GM12878 (cell line): Measurements from ENCODE around the gene PFKM. TPM values are rescaled to one million over a fixed set of nuclear protein-coding genes. Genes with fewer than 3 reads are reported as not detected.

Experiments
- ATAC-seq: fragments of 200-7000 bp; cut with Tn5 transposase; 3 replicates; pipeline ENCODE4 v1.9.1; 2020; ENCODE audit warnings: mild to moderate bottlenecking, moderate library complexity
- BruUV-seq: library from RNA; stranded (reverse); fragments of 400-500 nt; replicated peaks from 2 replicates; lab custom pipeline; 2021; lab: Mats Ljungman, UMichigan
- CTCF ChIA-PET: fragments of 300-600 bp; sonication (Branson Sonifier 250); formaldehyde crosslinking; extraction: SDS; loops from one replicate; lab custom pipeline; 2021; ENCODE audit warnings: inconsistent platforms; lab: Yijun Ruan, JAX
- POLR2A ChIA-PET: fragments of 350-600 bp; formaldehyde crosslinking; extraction: SDS; loops from one replicate; lab custom pipeline; 2021; ENCODE audit warnings: inconsistent platforms; lab: Charles Lee
- RAD21 ChIA-PET: fragments of 300-600 bp; sonication (Branson Sonifier 250); formaldehyde crosslinking; loops from one replicate; lab custom pipeline; 2023; ENCODE audit warnings: antibody characterized with exemption; ENCODE audit not compliant: unreplicated experiment; lab: Charles Lee
- SMC1A ChIA-PET: fragments of 300-600 bp; sonication (Branson Sonifier 250); formaldehyde crosslinking; loops from one replicate; lab custom pipeline; 2023; ENCODE audit not compliant: unreplicated experiment, uncharacterized antibody; lab: Charles Lee
- DNase-seq: peaks from one replicate; pipeline ENCODE4 v3.0.0-alpha.2; 2011; ENCODE audit warnings: low read depth, low spot score
- FAIRE-seq: peaks from 3 replicates; lab custom pipeline; 2011; peaks lifted over from hg19 to GRCh38; lab: Jason Lieb, UNC
- H2AFZ ChIP-seq: 2 replicates; pipeline ENCODE4 v1.6.0; 2011; ENCODE audit warnings: low read depth, low read length, control low read depth; ENCODE audit not compliant: control insufficient read depth
- H3K27ac ChIP-seq: 2 replicates; pipeline ENCODE4 v1.5.1; 2011; ENCODE audit warnings: control low read depth; ENCODE audit not compliant: control insufficient read depth, insufficient read depth
- H3K27me3 ChIP-seq, 2 experiments: replicated peaks in 1 of 2; 2 replicates each; pipeline versions ENCODE4 v1.6.0 to v1.6.1; 2011; ENCODE audit warnings: low read length in 1 of 2; ENCODE audit not compliant: control insufficient read depth in 2 of 2, insufficient read depth in 2 of 2
- H3K36me3 ChIP-seq, 2 experiments: 2 replicates each; pipeline ENCODE4 v1.5.1; 2011; ENCODE audit warnings: low read length in 1 of 2; ENCODE audit not compliant: control insufficient read depth in 2 of 2, insufficient read depth in 2 of 2
- H3K4me1 ChIP-seq: 2 replicates; pipeline ENCODE4 v1.6.1; 2011; ENCODE audit warnings: mild to moderate bottlenecking, low read length, moderate library complexity, mixed read lengths; ENCODE audit not compliant: control insufficient read depth, insufficient read depth
- H3K4me2 ChIP-seq: 2 replicates; pipeline ENCODE4 v1.6.0; 2011; ENCODE audit warnings: control low read depth; ENCODE audit not compliant: control insufficient read depth, insufficient read depth
- H3K4me3 ChIP-seq: fragments of 200-600 bp; sonication (generic); 2 replicates; pipeline ENCODE4 v1.5.1; 2016
- H3K79me2 ChIP-seq: 2 replicates; pipeline ENCODE4 v1.6.0; 2011; ENCODE audit warnings: low read length; ENCODE audit not compliant: control insufficient read depth, insufficient read depth
- H3K9ac ChIP-seq: 2 replicates; pipeline ENCODE4 v1.8.0; 2011; ENCODE audit warnings: low read length, control low read depth, mixed read lengths; ENCODE audit not compliant: control insufficient read depth, insufficient read depth
- H3K9me3 ChIP-seq: replicated peaks from 3 replicates; pipeline ENCODE4 v1.5.1; 2011; ENCODE audit warnings: mild to moderate bottlenecking, low read length; ENCODE audit not compliant: control insufficient read depth, insufficient read depth
- H4K20me1 ChIP-seq: 2 replicates; pipeline ENCODE4 v1.6.0; 2011; ENCODE audit not compliant: control insufficient read depth, insufficient read depth
- CBFB ChIP-seq: IDR thresholded peaks from 2 replicates; pipeline ENCODE4 v1.6.1; 2016; ENCODE audit warnings: antibody characterized with exemption, low read depth
- CHD4 ChIP-seq: fragments of 200-600 bp; sonication (generic); IDR thresholded peaks from 2 replicates; pipeline ENCODE4 v1.6.1; 2016; ENCODE audit warnings: mild to moderate bottlenecking
- CREM ChIP-seq: IDR thresholded peaks from 2 replicates; pipeline ENCODE4 v1.6.1; 2014; ENCODE audit warnings: antibody characterized with exemption, low read depth
- E2F8 ChIP-seq: fragments of 450-650 bp; IDR thresholded peaks from 2 replicates; pipeline ENCODE4 v1.6.1; 2018; ENCODE audit warnings: mild to moderate bottlenecking, low read depth, moderate library complexity; ENCODE audit not compliant: partially characterized antibody
- ELK1 ChIP-seq: IDR thresholded peaks from 2 replicates; pipeline ENCODE4 v1.6.1; 2012; ENCODE audit warnings: low read depth, low read length, improper control_type of control experiment
- GABPA ChIP-seq: IDR thresholded peaks from 2 replicates; pipeline ENCODE4 v1.6.1; 2014; ENCODE audit warnings: antibody characterized with exemption, low read depth, mild to moderate bottlenecking, inconsistent platforms
- NFYA ChIP-seq: IDR thresholded peaks from 2 replicates; pipeline ENCODE4 v1.6.1; 2011; ENCODE audit warnings: low read depth, mild to moderate bottlenecking, low read length, improper control_type of control experiment, borderline replicate concordance
- NR2C2 ChIP-seq: IDR thresholded peaks from 2 replicates; pipeline ENCODE4 v1.6.1; 2011; ENCODE audit warnings: borderline replicate concordance, low read depth; ENCODE audit not compliant: control insufficient read depth, insufficient read length
- PML ChIP-seq: IDR thresholded peaks from 2 replicates; pipeline ENCODE4 v1.6.1; 2012; ENCODE audit warnings: low read length, inconsistent platforms
- SKIL ChIP-seq: fragments of 450-650 bp; IDR thresholded peaks from 2 replicates; pipeline ENCODE4 v1.6.1; 2017; ENCODE audit warnings: mild to moderate bottlenecking, low read depth, inconsistent platforms; ENCODE audit not compliant: poor library complexity, severe bottlenecking
- SPI1 ChIP-seq: IDR thresholded peaks from 2 replicates; pipeline ENCODE4 v1.6.1; 2011; ENCODE audit warnings: low read depth, mild to moderate bottlenecking, low read length, moderate library complexity, borderline replicate concordance; ENCODE audit not compliant: insufficient read depth
- ZBTB33 ChIP-seq: fragments of 450-650 bp; IDR thresholded peaks from 2 replicates; pipeline ENCODE4 v1.6.1; 2017; ENCODE audit warnings: mild to moderate bottlenecking
- ZNF217 ChIP-seq: fragments of 450-650 bp; IDR thresholded peaks from 2 replicates; pipeline ENCODE4 v1.6.1; 2017; ENCODE audit warnings: antibody characterized with exemption, mild to moderate bottlenecking
- WGBS: methylation state at CpG from one replicate; pipeline ENCODE4 v1.1.6; 2016; ENCODE audit warnings: low lambda C conversion rate; ENCODE audit not compliant: insufficient replicate concordance, insufficient coverage; ENCODE audit errors: missing lambda C conversion rate; 5-methylcytosine and 5-hydroxymethylcytosine counted together
- in situ Hi-C: fragments of 300-500 bp; cut with MboI; formaldehyde crosslinking; loops from 9 replicates; pipeline ENCODE4 v1.14.3; 2018; ENCODE audit warnings: mixed read lengths
- intact Hi-C: fragments of 100-400 bp; cut with micrococcal nuclease; formaldehyde crosslinking; loops from one replicate; pipeline ENCODE4 v1.14.2; 2022; ENCODE audit not compliant: unreplicated experiment
- polyA plus RNA-seq, 11 experiments: library from polyadenylated mRNA; depleted of rRNA in 4 of 11; unstranded in 6 of 11; stranded (reverse) in 5 of 11; fragments of >200 nt; fragmentation: Nextera tagmentation in 4 of 11; fragmentation: Illumina TruSeq in 1 of 11; extraction: Ambion mirVana in 4 of 11; extraction: Trizol in 1 of 11; gene quantifications; 1 replicate in 1 of 11; 2 replicates in 10 of 11; pipeline versions ENCODE4 v1.2.1 to v1.2.3, GENCODE V29; 2011 to 2016; ENCODE audit warnings: inconsistent platforms in 2 of 11, missing spikeins in 2 of 11, low read depth in 1 of 11
- total RNA-seq, 4 experiments: library from RNA; depleted of rRNA in 3 of 4; stranded (reverse); fragments of >200 nt in 3 of 4; fragmentation: Illumina TruSeq in 1 of 4; extraction: Trizol in 1 of 4; gene quantifications; 2 replicates each; pipeline versions ENCODE4 v1.2.1 to v1.2.3, GENCODE V29; 2013 to 2021

PFKM gene
- total and polyA plus RNA-seq, 10 of the 15 experiments (the other 5 are each of a cell fraction or from before 2014, with no cell fraction given): 27.6 to 80.0 (median 55.8) TPM

GRCh38 chr12:48164451-48164850, 45.3 kb downstream of the PFKM start:
- POLR2A ChIA-PET: interaction anchor here (0.6 kb wide), 1 partner anchor 12 kb away, joined by 3 read pairs; no protein-coding TSS in a partner anchor
- peaks cover 0 to 2% of the 10 kb centered on the region in 2 experiments; a peak in 1 of 4 replicates for H3K27me3 ChIP-seq
- BruUV-seq: no TSS peak
- in situ Hi-C loops: loop anchor here (5.0 kb wide), 1 partner anchor 197 kb away; no protein-coding TSS in a partner anchor
- no peaks in the 10 kb centered on the region for H3K79me2 ChIP-seq
- SMC1A ChIA-PET: interaction anchor here (0.6 to 2.6 kb wide), 9 partner anchors 9 to 453 kb away, joined by 3 to 7 read pairs (median 3); partner anchors contain the start of gene TMEM106C
- no peak overlapping the region for H3K4me3 ChIP-seq
- DNase-seq (no peak), ATAC-seq (no peak), FAIRE-seq (no peak)
- RAD21 ChIA-PET: interaction anchor here (0.6 to 2.2 kb wide), 5 partner anchors 8 to 326 kb away, joined by 3 to 7 read pairs (median 6); partner anchors contain the start of genes PFKM and TMEM106C
- H3K4me2 ChIP-seq: no peak overlapping the region
- WGBS: 56% methylated on average over 2 of the region's 2 CpGs
- CTCF ChIA-PET: interaction anchor here (0.6 to 4.8 kb wide), 33 partner anchors 9 to 461 kb away, joined by 3 to 38 read pairs (median 4); partner anchors contain the start of genes TMEM106C and VDR
- no peak overlapping the region for H3K9ac ChIP-seq
- no peaks in the 10 kb centered on the region for H3K36me3 ChIP-seq
- no peaks in the 10 kb centered on the region for H4K20me1 ChIP-seq
- no peak overlapping the region for H3K27ac ChIP-seq
- peaks cover 4% of the 10 kb centered on the region; the same call in 1 of the 2 replicates for H3K4me1 ChIP-seq
- intact Hi-C loops: loop anchor here (2.0 kb wide), 2 partner anchors 80 to 202 kb away; partner anchors contain the start of gene TMEM106C
- no peaks in the 10 kb centered on the region for H3K9me3 ChIP-seq
- H2AFZ ChIP-seq: no peak overlapping the region
- TF ChIP-seq NFYA: no peak
- no peak for TF ChIP-seq E2F8
- no peak for TF ChIP-seq SPI1
- no peak for TF ChIP-seq ZBTB33
- no peak for TF ChIP-seq CREM
- no peak for TF ChIP-seq PML
- no peak for TF ChIP-seq CBFB
- no peak for TF ChIP-seq CHD4
- no peak for TF ChIP-seq ELK1
- TF ChIP-seq ZNF217: no peak
- no peak for TF ChIP-seq NR2C2
- no peak for TF ChIP-seq SKIL
- no peak for TF ChIP-seq GABPA
